C4-2B (cell line): ENCODE results near the gene MET.

Experiments used
- ZFX ChIP-seq: fragments of 450-650 bp; IDR thresholded peaks from 2 replicates; pipeline ENCODE4 v1.6.1; 2017
- TF ChIP-seq, protein P1 (sequence below): fragments of 450-650 bp; conservative IDR thresholded peaks from 2 replicates; pipeline ENCODE4 v1.5.1; 2017; ENCODE audit warnings: mild to moderate bottlenecking

- TF ChIP-seq, protein P1, sequence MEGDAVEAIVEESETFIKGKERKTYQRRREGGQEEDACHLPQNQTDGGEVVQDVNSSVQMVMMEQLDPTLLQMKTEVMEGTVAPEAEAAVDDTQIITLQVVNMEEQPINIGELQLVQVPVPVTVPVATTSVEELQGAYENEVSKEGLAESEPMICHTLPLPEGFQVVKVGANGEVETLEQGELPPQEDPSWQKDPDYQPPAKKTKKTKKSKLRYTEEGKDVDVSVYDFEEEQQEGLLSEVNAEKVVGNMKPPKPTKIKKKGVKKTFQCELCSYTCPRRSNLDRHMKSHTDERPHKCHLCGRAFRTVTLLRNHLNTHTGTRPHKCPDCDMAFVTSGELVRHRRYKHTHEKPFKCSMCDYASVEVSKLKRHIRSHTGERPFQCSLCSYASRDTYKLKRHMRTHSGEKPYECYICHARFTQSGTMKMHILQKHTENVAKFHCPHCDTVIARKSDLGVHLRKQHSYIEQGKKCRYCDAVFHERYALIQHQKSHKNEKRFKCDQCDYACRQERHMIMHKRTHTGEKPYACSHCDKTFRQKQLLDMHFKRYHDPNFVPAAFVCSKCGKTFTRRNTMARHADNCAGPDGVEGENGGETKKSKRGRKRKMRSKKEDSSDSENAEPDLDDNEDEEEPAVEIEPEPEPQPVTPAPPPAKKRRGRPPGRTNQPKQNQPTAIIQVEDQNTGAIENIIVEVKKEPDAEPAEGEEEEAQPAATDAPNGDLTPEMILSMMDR: no peak
- no peak for TF ChIP-seq ZFX
Measured at GRCh38 chr7:116717137-116717536, 45.1 kb downstream of the MET start.
